GM19239 (cell line): Measurements from ENCODE around the gene LIPA.
"Not testable (repeated sequence)": the region's sequence is repeated elsewhere in the genome, so short reads cannot be mapped to it uniquely, and the experiment has no call there.

ENCODE experiments used
- DNase-seq: peaks from one replicate; pipeline ENCODE4 v3.0.0; 2011; ENCODE audit warnings: low spot score; ENCODE audit not compliant: insufficient read length
- FAIRE-seq: peaks from 2 replicates; lab custom pipeline; 2011; peaks lifted over from hg19 to GRCh38; lab: Jason Lieb, UNC

LIPA gene

GRCh38 chr10:89214566-89215165, 36.9 kb downstream of the LIPA start:
- no peak for DNase-seq
- FAIRE-seq, result no peak

- peak; percentile 78 for FAIRE-seq
- DNase-seq, result no peak
These were observed 38.3 kb downstream of the LIPA start for GRCh38 chr10:89213191-89213808.

- DNase-seq (no peak), FAIRE-seq (no peak)
These were observed 40.7 kb downstream of the LIPA start for GRCh38 chr10:89210794-89211425.

GRCh38 chr10:89209718-89210117, 41.9 kb downstream of the LIPA start:
- DNase-seq (no peak), FAIRE-seq (peak; percentile 63)

- FAIRE-seq, result no peak
- no peak for DNase-seq
These were observed 43.6 kb downstream of the LIPA start for GRCh38 chr10:89207801-89208551.

- DNase-seq, result no peak
- peak; percentile 84 for FAIRE-seq
These were observed 44.3 kb downstream of the LIPA start, which contains the start of gene CH25H for GRCh38 chr10:89207181-89207800. TSS of gene CH25H (minus strand) at chr10:89207317. CDS start at chr10:89207292, 25 bp downstream.

GRCh38 chr10:89206402-89207180, 45.0 kb downstream of the LIPA start:
- FAIRE-seq (no peak), DNase-seq (no peak)

- FAIRE-seq, result no peak
- DNase-seq, result no peak
These were observed 46.9 kb downstream of the LIPA start for GRCh38 chr10:89204621-89205185.

- DNase-seq (no peak), FAIRE-seq (no peak)
These were observed 48.3 kb downstream of the LIPA start for GRCh38 chr10:89203237-89203636.

- no peak for DNase-seq
- FAIRE-seq, result no peak
These were observed 49.5 kb downstream of the LIPA start for GRCh38 chr10:89202033-89202425.

GRCh38 chr10:89201345-89202032, 50.1 kb downstream of the LIPA start:
- no peak for FAIRE-seq
- DNase-seq, result no peak

- FAIRE-seq (no peak), DNase-seq (no peak)
These were observed 54.1 kb downstream of the LIPA start for GRCh38 chr10:89197473-89197872.

- not testable (repeated sequence) for DNase-seq, FAIRE-seq
These were observed 60.3 kb downstream of the LIPA start for GRCh38 chr10:89191301-89191700.

- no peak for FAIRE-seq
These were observed 62.3 kb downstream of the LIPA start for GRCh38 chr10:89189211-89189734.

GRCh38 chr10:89185658-89186057, 65.9 kb downstream of the LIPA start:
- no peak for FAIRE-seq

More at GRCh38 chr10:89189211-89189734, 62.3 kb downstream of the LIPA start:
- DNase-seq, result no peak

GRCh38 chr10:89184638-89185037, 66.9 kb downstream of the LIPA start:
- DNase-seq (no peak), FAIRE-seq (peak; percentile 40)

More at GRCh38 chr10:89185658-89186057, 65.9 kb downstream of the LIPA start:
- DNase-seq, result no peak

- DNase-seq (no peak), FAIRE-seq (no peak)
These were observed 68.0 kb downstream of the LIPA start for GRCh38 chr10:89183571-89183970.

GRCh38 chr10:89182894-89183293, 68.7 kb downstream of the LIPA start:
- no peak for FAIRE-seq
- no peak for DNase-seq
